Measurements from ENCODE around the gene EPHB6. TPM values are rescaled to one million over a fixed set of nuclear protein-coding genes. Genes with fewer than 3 reads are reported as not detected.

EPHB6 gene
- total and polyA plus RNA-seq, 2 donors = 75.6 to 163 TPM

DNA sequence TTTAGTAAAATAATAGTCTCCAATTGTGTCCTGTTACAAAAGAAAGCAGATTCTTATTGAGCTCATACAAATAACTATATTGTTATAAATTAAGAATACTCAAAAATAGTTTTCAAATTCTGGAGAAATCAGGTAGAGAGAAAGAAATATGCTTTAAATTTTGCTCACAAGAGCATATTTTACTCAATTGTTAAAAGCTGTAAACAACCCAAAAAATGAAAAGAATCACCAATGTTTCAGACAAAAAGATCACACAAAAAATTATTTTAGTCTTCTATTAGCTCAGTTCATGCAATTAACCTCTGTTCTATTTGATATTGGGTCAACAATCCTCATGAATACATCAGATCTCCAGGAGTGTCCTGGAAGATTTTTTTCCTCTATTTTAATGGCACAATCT is 49.3 kb downstream of the EPHB6 start:
- H3K27me3 ChIP-seq (ENCODE audit: control insufficient read depth in 2 of 2, insufficient read depth in 1 of 2, low read length in 1 of 2) = no peaks in the 10 kb centered on the region
- H3K4me3 ChIP-seq (ENCODE audit: low read length in 2 of 2) = no peak overlapping the region
- H3K27ac ChIP-seq (ENCODE audit: low read depth in 1 of 2, low read length in 1 of 2) = no peak overlapping the region
- no peaks in the 10 kb centered on the region for H3K36me3 ChIP-seq (ENCODE audit: control insufficient read depth in 2 of 2, insufficient read depth in 2 of 2, low read length in 1 of 2)
- H3K9me3 ChIP-seq (ENCODE audit: control insufficient read depth in 2 of 2, insufficient read depth in 1 of 2, low read length in 1 of 2) = peaks cover 0 to 2% of the 10 kb centered on the region in 2 donors
- no peaks in the 10 kb centered on the region for H3K4me1 ChIP-seq (ENCODE audit: control insufficient read depth in 2 of 2, insufficient read depth in 2 of 2, low read length in 2 of 2)
- DNase-seq (ENCODE audit: low read depth in 6 of 9, low spot score in 9 of 9) = no peak

DNA sequence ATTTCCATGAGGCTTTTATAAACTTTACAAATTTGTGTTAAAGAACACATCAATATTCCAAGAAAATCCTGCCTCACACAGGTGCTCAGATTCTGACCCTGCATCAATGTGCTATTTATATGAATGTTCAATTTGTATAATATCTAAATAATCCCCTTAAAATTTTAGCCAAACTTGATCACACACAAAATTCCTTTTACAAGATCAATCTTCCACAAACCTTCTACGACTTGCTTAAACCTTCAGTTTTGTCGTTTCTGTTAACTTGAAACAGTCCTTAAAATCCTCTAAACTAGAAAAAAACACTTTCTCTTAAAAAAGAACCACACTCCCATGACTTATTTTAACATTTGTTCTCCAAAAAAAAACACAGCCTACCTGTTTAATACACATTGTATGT is 50.9 kb downstream of the EPHB6 start:
- H3K36me3 ChIP-seq (ENCODE audit: control insufficient read depth in 2 of 2, insufficient read depth in 2 of 2, low read length in 1 of 2) = no peaks in the 10 kb centered on the region
- H3K4me3 ChIP-seq (ENCODE audit: low read length in 2 of 2) = no peak overlapping the region
- H3K27ac ChIP-seq (ENCODE audit: low read depth in 1 of 2, low read length in 1 of 2) = no peak overlapping the region
- H3K9me3 ChIP-seq (ENCODE audit: control insufficient read depth in 2 of 2, insufficient read depth in 1 of 2, low read length in 1 of 2) = peaks cover 0 to 2% of the 10 kb centered on the region in 2 donors
- WGBS = 89% methylated on average over 2 of the region's 2 CpGs
- no peaks in the 10 kb centered on the region for H3K27me3 ChIP-seq (ENCODE audit: control insufficient read depth in 2 of 2, insufficient read depth in 1 of 2, low read length in 1 of 2)
- H3K4me1 ChIP-seq (ENCODE audit: control insufficient read depth in 2 of 2, insufficient read depth in 2 of 2, low read length in 2 of 2) = no peaks in the 10 kb centered on the region
- no peak for DNase-seq (ENCODE audit: low read depth in 6 of 9, low spot score in 9 of 9)

- Histone ChIP-seq H3K4me3 (ENCODE audit: low read length in 2 of 2) (no peak overlapping the region), H3K36me3 (ENCODE audit: control insufficient read depth in 2 of 2, insufficient read depth in 2 of 2, low read length in 1 of 2) (no peaks in the 10 kb centered on the region), H3K27me3 (ENCODE audit: control insufficient read depth in 2 of 2, insufficient read depth in 1 of 2, low read length in 1 of 2) (no peaks in the 10 kb centered on the region), H3K27ac (ENCODE audit: low read depth in 1 of 2, low read length in 1 of 2) (no peak overlapping the region), H3K9me3 (ENCODE audit: control insufficient read depth in 2 of 2, insufficient read depth in 1 of 2, low read length in 1 of 2) (peaks cover 0 to 2% of the 10 kb centered on the region in 2 donors), H3K4me1 (ENCODE audit: control insufficient read depth in 2 of 2, insufficient read depth in 2 of 2, low read length in 2 of 2) (no peaks in the 10 kb centered on the region)
- no peak for DNase-seq (ENCODE audit: low read depth in 6 of 9, low spot score in 9 of 9)
- 67% methylated on average over 2 of the region's 2 CpGs for WGBS
These were observed 51.8 kb downstream of the EPHB6 start for GRCh38 chr7:142906643-142907042.

DNA sequence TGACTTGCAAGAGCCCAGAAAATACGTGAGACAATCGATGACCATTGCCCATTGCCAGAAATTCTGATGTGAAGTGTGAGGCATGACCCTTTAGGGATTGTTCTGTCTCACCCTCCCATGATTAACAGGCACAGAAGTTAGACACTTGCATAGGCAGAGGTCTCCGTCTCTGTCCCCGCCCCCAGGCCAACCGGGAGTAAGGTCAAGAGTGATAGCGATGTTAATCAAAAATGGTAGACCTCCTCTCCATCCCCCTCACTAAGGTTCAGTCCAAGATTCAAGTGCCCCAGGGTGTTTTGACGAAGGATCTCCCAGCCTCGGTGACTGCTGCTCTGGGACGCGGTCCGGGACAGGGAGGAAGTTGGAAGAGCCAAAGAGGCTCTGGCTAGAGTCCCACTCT is 53.4 kb downstream of the EPHB6 start:
- Histone ChIP-seq H3K4me1 (ENCODE audit: control insufficient read depth in 2 of 2, insufficient read depth in 2 of 2, low read length in 2 of 2) (no peaks in the 10 kb centered on the region), H3K27ac (ENCODE audit: low read depth in 1 of 2, low read length in 1 of 2) (no peak overlapping the region), H3K4me3 (ENCODE audit: low read length in 2 of 2) (no peak overlapping the region), H3K27me3 (ENCODE audit: control insufficient read depth in 2 of 2, insufficient read depth in 1 of 2, low read length in 1 of 2) (no peaks in the 10 kb centered on the region), H3K9me3 (ENCODE audit: control insufficient read depth in 2 of 2, insufficient read depth in 1 of 2, low read length in 1 of 2) (peaks cover 0 to 2% of the 10 kb centered on the region in 2 donors), H3K36me3 (ENCODE audit: control insufficient read depth in 2 of 2, insufficient read depth in 2 of 2, low read length in 1 of 2) (no peaks in the 10 kb centered on the region)
- no peak for DNase-seq (ENCODE audit: low read depth in 6 of 9, low spot score in 9 of 9)
- 96% methylated on average over 11 of the region's 11 CpGs for WGBS

DNA sequence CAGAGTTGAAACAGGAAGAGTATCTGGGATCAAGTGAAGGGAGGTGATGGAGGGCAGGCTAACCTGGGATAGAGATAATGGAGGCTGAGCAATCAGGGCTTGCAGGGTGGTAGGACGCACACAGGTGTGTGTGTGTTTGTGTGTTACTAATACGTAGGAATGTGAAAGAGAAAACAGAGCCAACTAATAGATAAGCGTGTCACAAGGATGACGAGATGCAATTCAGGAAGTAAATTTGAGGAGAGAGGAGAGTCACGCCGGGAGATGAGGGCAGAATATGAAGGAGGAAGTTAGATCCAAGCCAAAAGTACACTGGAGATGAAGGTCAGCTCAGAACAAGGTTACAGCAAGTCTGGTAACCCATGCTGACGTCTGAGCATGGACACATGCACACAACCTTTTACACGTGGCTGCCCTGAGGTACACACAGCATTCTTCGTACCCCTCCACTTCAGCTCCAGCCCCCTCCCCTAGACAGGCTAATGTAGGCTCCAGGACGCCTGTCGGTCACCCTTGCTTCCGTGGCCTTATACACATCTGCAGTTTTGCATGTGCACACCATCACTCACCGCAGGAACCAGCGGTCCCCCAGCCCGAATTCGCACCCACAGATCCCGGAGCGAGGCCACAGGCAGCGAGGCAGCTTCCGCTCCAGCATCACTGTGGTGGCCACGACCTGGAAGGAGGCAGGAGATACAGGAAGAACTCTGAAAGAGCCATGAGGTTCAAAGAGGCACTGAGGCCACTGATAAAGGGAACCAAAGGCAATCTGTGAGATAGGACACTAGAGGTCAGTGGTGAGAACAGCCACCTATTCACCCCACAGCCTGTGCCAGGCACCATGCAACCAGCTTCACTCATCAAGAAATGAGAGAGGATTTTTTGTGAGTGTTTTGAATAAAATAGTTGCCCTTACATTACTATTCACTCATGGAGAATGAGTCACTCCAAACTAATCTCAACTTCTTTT is 54.3 kb downstream of the EPHB6 start:
- H3K9me3 ChIP-seq (ENCODE audit: control insufficient read depth in 2 of 2, insufficient read depth in 1 of 2, low read length in 1 of 2) = peaks cover 0 to 2% of the 10 kb centered on the region in 2 donors
- H3K36me3 ChIP-seq (ENCODE audit: control insufficient read depth in 2 of 2, insufficient read depth in 2 of 2, low read length in 1 of 2) = no peaks in the 10 kb centered on the region
- no peak overlapping the region for H3K4me3 ChIP-seq (ENCODE audit: low read length in 2 of 2)
- no peaks in the 10 kb centered on the region for H3K4me1 ChIP-seq (ENCODE audit: control insufficient read depth in 2 of 2, insufficient read depth in 2 of 2, low read length in 2 of 2)
- no peaks in the 10 kb centered on the region for H3K27me3 ChIP-seq (ENCODE audit: control insufficient read depth in 2 of 2, insufficient read depth in 1 of 2, low read length in 1 of 2)
- WGBS = 82% methylated on average over 21 of the region's 21 CpGs
- no peak overlapping the region for H3K27ac ChIP-seq (ENCODE audit: low read depth in 1 of 2, low read length in 1 of 2)
- no peak for DNase-seq (ENCODE audit: low read depth in 6 of 9, low spot score in 9 of 9)

GRCh38 chr7:142910031-142910433 is 55.2 kb downstream of the EPHB6 start:
- no peak for DNase-seq (ENCODE audit: low read depth in 6 of 9, low spot score in 9 of 9)
- Histone ChIP-seq H3K9me3 (ENCODE audit: control insufficient read depth in 2 of 2, insufficient read depth in 1 of 2, low read length in 1 of 2) (peaks cover 0 to 2% of the 10 kb centered on the region in 2 donors), H3K4me1 (ENCODE audit: control insufficient read depth in 2 of 2, insufficient read depth in 2 of 2, low read length in 2 of 2) (no peaks in the 10 kb centered on the region), H3K36me3 (ENCODE audit: control insufficient read depth in 2 of 2, insufficient read depth in 2 of 2, low read length in 1 of 2) (no peaks in the 10 kb centered on the region), H3K27me3 (ENCODE audit: control insufficient read depth in 2 of 2, insufficient read depth in 1 of 2, low read length in 1 of 2) (no peaks in the 10 kb centered on the region), H3K27ac (ENCODE audit: low read depth in 1 of 2, low read length in 1 of 2) (no peak overlapping the region), H3K4me3 (ENCODE audit: low read length in 2 of 2) (no peak overlapping the region)
- 96% methylated on average over 2 of the region's 2 CpGs for WGBS

DNA sequence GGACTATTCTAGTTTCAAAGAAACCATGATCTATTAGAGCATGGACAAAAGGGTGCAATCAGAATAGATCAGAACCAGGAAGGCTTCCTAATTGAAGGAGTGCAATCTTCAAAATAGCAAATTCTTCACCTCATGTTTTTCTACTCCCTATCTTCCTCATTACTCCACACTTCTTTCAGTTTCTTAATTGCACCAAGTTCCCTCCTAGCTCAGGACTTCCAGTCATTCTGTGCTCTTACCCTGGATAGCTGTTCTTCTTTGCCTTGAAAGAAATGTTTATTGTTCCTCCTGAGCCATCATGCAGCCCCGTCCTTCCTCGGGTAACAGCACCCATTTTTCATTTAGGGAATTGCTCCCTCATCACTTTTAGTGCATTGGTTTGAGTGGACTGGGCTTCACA is 55.6 kb downstream of the EPHB6 start:
- Histone ChIP-seq H3K9me3 (ENCODE audit: control insufficient read depth in 2 of 2, insufficient read depth in 1 of 2, low read length in 1 of 2) (peaks cover 0 to 2% of the 10 kb centered on the region in 2 donors), H3K27me3 (ENCODE audit: control insufficient read depth in 2 of 2, insufficient read depth in 1 of 2, low read length in 1 of 2) (no peaks in the 10 kb centered on the region), H3K4me3 (ENCODE audit: low read length in 2 of 2) (no peak overlapping the region), H3K27ac (ENCODE audit: low read depth in 1 of 2, low read length in 1 of 2) (no peak overlapping the region), H3K4me1 (ENCODE audit: control insufficient read depth in 2 of 2, insufficient read depth in 2 of 2, low read length in 2 of 2) (no peaks in the 10 kb centered on the region), H3K36me3 (ENCODE audit: control insufficient read depth in 2 of 2, insufficient read depth in 2 of 2, low read length in 1 of 2) (no peaks in the 10 kb centered on the region)
- WGBS = 92% methylated on average over 2 of the region's 2 CpGs
- DNase-seq (ENCODE audit: low read depth in 6 of 9, low spot score in 9 of 9) = no peak

DNA sequence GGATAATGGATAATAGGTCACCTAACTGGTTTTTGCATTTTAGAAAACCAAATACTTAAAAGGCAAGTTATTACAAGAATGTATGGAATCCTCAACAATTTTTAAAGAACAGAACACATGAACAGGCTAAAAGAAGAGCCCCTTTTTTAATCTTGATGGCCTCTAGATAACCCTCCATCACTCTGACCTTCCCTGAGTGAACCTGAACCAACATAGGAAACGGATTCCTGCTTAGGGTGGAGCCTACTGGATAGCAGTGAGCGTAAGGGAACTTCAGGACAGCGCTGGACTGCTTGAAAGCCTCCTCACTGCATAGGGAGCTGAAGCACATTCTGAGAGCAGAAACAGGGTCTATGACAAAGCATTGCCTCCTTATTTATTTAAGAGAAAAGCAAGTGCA is 58.2 kb downstream of the EPHB6 start:
- peaks cover 0 to 2% of the 10 kb centered on the region in 2 donors for H3K9me3 ChIP-seq (ENCODE audit: control insufficient read depth in 2 of 2, insufficient read depth in 1 of 2, low read length in 1 of 2)
- H3K36me3 ChIP-seq (ENCODE audit: control insufficient read depth in 2 of 2, insufficient read depth in 2 of 2, low read length in 1 of 2) = no peaks in the 10 kb centered on the region
- H3K4me1 ChIP-seq (ENCODE audit: control insufficient read depth in 2 of 2, insufficient read depth in 2 of 2, low read length in 2 of 2) = no peaks in the 10 kb centered on the region
- DNase-seq (ENCODE audit: low read depth in 6 of 9, low spot score in 9 of 9) = no peak
- H3K27me3 ChIP-seq (ENCODE audit: control insufficient read depth in 2 of 2, insufficient read depth in 1 of 2, low read length in 1 of 2) = no peaks in the 10 kb centered on the region
- 92% methylated on average over 3 of the region's 3 CpGs for WGBS
- H3K4me3 ChIP-seq (ENCODE audit: low read length in 2 of 2) = no peak overlapping the region
- no peak overlapping the region for H3K27ac ChIP-seq (ENCODE audit: low read depth in 1 of 2, low read length in 1 of 2)

DNA sequence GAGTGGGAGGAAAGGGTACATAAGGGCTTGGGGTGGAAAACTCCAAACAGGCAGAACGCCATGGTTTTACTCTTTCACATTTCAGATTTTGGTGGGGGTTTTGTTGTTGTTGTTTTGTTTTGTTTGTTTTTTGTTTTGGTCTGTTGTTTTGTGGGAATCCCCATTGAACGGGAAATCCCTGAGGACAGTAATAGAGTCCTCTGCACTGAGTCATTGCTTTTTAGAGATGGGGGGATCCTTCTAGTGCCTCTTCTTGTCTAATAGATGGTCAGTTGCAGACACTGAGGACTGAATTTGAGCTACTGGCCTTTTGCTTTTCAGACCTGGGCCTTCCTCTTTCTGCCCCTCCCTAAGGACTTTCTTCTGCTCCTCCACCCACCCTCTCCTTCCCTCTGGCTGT is 58.7 kb downstream of the EPHB6 start:
- Histone ChIP-seq H3K4me1 (ENCODE audit: control insufficient read depth in 2 of 2, insufficient read depth in 2 of 2, low read length in 2 of 2) (no peaks in the 10 kb centered on the region), H3K4me3 (ENCODE audit: low read length in 2 of 2) (no peak overlapping the region), H3K9me3 (ENCODE audit: control insufficient read depth in 2 of 2, insufficient read depth in 1 of 2, low read length in 1 of 2) (no peaks in the 10 kb centered on the region), H3K27me3 (ENCODE audit: control insufficient read depth in 2 of 2, insufficient read depth in 1 of 2, low read length in 1 of 2) (no peaks in the 10 kb centered on the region), H3K36me3 (ENCODE audit: control insufficient read depth in 2 of 2, insufficient read depth in 2 of 2, low read length in 1 of 2) (no peaks in the 10 kb centered on the region), H3K27ac (ENCODE audit: low read depth in 1 of 2, low read length in 1 of 2) (no peak overlapping the region)
- WGBS = 96% methylated on average over 2 of the region's 2 CpGs
- DNase-seq (ENCODE audit: low read depth in 6 of 9, low spot score in 9 of 9) = no peak

Measured in thymus (tissue), 11 donors.